ENCODE results near the gene ATOH8.

ATOH8 gene

GRCh38 chr2:85765081-85765731 lies 11.4 kb downstream of the ATOH8 start:
- TF ChIP-seq CREB1 (IDR thresholded peaks at IDR 0.05; ENCODE audit: low read depth) (no peak), TAF1 (IDR thresholded peaks at IDR 0.05; ENCODE audit: low read depth) (no peak), TEAD4 (IDR thresholded peaks at IDR 0.05) (peak; percentile 44; the same call in 1 of the 2 replicates), EGR1 (IDR thresholded peaks at IDR 0.05) (0 out of 2 replicates have a peak, but pooled peaks have one; percentile 21), ZBTB7A (IDR thresholded peaks at IDR 0.05; ENCODE audit: low read depth) (0 out of 2 replicates have a peak, but pooled peaks have one; percentile 42), NFIC (IDR thresholded peaks at IDR 0.05) (0 out of 2 replicates have a peak, but pooled peaks have one; percentile 42), YY1 (IDR thresholded peaks at IDR 0.05; ENCODE audit: low read depth) (no peak), TCF12 (IDR thresholded peaks at IDR 0.05; ENCODE audit: low read depth) (peak; percentile 68), FOXM1 (IDR thresholded peaks at IDR 0.05; ENCODE audit: borderline replicate concordance, low read depth) (no peak), EP300 (IDR thresholded peaks at IDR 0.05; ENCODE audit: borderline replicate concordance) (no peak), USF1 (IDR thresholded peaks at IDR 0.05) (no peak), RAD21 (IDR thresholded peaks at IDR 0.05; ENCODE audit: low read depth) (no peak), CEBPB (IDR thresholded peaks at IDR 0.05) (no peak), MAX (IDR thresholded peaks at IDR 0.05) (no peak), REST (IDR thresholded peaks at IDR 0.05; ENCODE audit: low read depth) (no peak)

- TF ChIP-seq REST (IDR thresholded peaks at IDR 0.05; ENCODE audit: low read depth), result no peak
- TF ChIP-seq EGR1 (IDR thresholded peaks at IDR 0.05), result no peak
- TF ChIP-seq TEAD4 (IDR thresholded peaks at IDR 0.05), result no peak
- no peak for TF ChIP-seq TAF1 (IDR thresholded peaks at IDR 0.05; ENCODE audit: low read depth)
- TF ChIP-seq ZBTB7A (IDR thresholded peaks at IDR 0.05; ENCODE audit: low read depth), result no peak
- no peak for TF ChIP-seq YY1 (IDR thresholded peaks at IDR 0.05; ENCODE audit: low read depth)
- TF ChIP-seq USF1 (IDR thresholded peaks at IDR 0.05), result no peak
- TF ChIP-seq FOXM1 (IDR thresholded peaks at IDR 0.05; ENCODE audit: borderline replicate concordance, low read depth), result no peak
Observed at GRCh38 chr2:85766229-85766628, 12.4 kb downstream of the ATOH8 start.

GRCh38 chr2:85767803-85768665 lies 14.2 kb downstream of the ATOH8 start:
- TF ChIP-seq CEBPB (IDR thresholded peaks at IDR 0.05) (no peak), TEAD4 (IDR thresholded peaks at IDR 0.05) (no peak), FOXM1 (IDR thresholded peaks at IDR 0.05; ENCODE audit: borderline replicate concordance, low read depth) (no peak), CREB1 (IDR thresholded peaks at IDR 0.05; ENCODE audit: low read depth) (no peak), ZBTB7A (IDR thresholded peaks at IDR 0.05; ENCODE audit: low read depth) (no peak), EP300 (IDR thresholded peaks at IDR 0.05; ENCODE audit: borderline replicate concordance) (no peak), YY1 (IDR thresholded peaks at IDR 0.05; ENCODE audit: low read depth) (no peak), USF1 (IDR thresholded peaks at IDR 0.05) (no peak), TCF12 (IDR thresholded peaks at IDR 0.05; ENCODE audit: low read depth) (no peak), MAX (IDR thresholded peaks at IDR 0.05) (no peak)

GRCh38 chr2:85768713-85769112 lies 14.9 kb downstream of the ATOH8 start:
- TF ChIP-seq CREB1 (IDR thresholded peaks at IDR 0.05; ENCODE audit: low read depth) (no peak), TEAD4 (IDR thresholded peaks at IDR 0.05) (peak; percentile 41), TCF12 (IDR thresholded peaks at IDR 0.05; ENCODE audit: low read depth) (no peak), NFIC (IDR thresholded peaks at IDR 0.05) (peak; percentile 55)

All from Ishikawa (cell line).